GM19324 (cell line): ENCODE results near the gene REEP5.

Experiments
- ATAC-seq: cut with Tn5 transposase; IDR thresholded peaks from one replicate; pipeline ENCODE4 v1.9.1; 2021; ENCODE audit warnings: mild to moderate bottlenecking, moderate library complexity; ENCODE audit not compliant: unreplicated experiment, low FRiP score

Gene REEP5

GRCh38 chr5:112849912-112850311 lies 72.1 kb downstream of the REEP5 start:
- ATAC-seq, result no peak

- peak; percentile 95 for ATAC-seq
Measured at GRCh38 chr5:112848116-112848811, 73.8 kb downstream of the REEP5 start.

GRCh38 chr5:112847306-112847705 lies 74.7 kb downstream of the REEP5 start:
- no peak for ATAC-seq

- no peak for ATAC-seq
Measured at GRCh38 chr5:112846556-112846955, 75.5 kb downstream of the REEP5 start.

GRCh38 chr5:112844489-112844888 lies 77.5 kb downstream of the REEP5 start:
- no peak for ATAC-seq

GRCh38 chr5:112833971-112834370 lies 88.1 kb downstream of the REEP5 start:
- ATAC-seq, result no peak

GRCh38 chr5:112830378-112830777 lies 91.6 kb downstream of the REEP5 start:
- no peak for ATAC-seq
